Measurements from ENCODE around the gene SFPQ.

DNA sequence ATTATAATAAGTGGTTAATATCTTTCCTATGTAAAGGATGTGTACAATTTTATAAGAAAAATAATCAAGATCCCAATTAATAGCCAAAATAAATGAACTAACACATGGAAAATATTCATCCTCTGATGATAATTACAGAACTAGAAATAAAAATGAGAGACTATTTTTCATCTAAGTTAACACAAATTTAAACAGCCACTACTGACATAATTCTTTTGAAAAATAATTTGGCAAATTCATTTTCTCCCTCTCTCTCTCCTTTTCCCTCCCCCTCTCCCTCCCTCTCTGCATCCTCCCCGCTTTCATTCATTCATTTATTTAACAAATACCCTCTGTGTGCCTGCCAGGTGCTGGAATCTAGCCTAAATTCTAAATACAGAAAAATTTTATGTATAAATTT, 10.3 kb upstream of the SFPQ start:
- TF ChIP-seq CTCF (conservative IDR thresholded peaks at IDR 0.05; ENCODE audit: low read depth, low read length) (no peak), EZH2 (IDR thresholded peaks at IDR 0.05; ENCODE audit: low read length, unreplicated experiment) (no peak), EZH2phosphoT487 (IDR thresholded peaks at IDR 0.05; ENCODE audit: borderline replicate concordance, low read length) (no peak)

Data from PC-3 (cell line).